Lung (tissue), 12 donors: ENCODE measurements around the gene EPS15. TPM values are rescaled to one million over a fixed set of nuclear protein-coding genes. Genes with fewer than 3 reads are reported as not detected.

Experiments
- ATAC-seq: fragments of 200-7000 bp; cut with Tn5 transposase; one replicate; pipeline ENCODE4 v1.9.1; 2020; ENCODE audit warnings: moderate number of reproducible peaks; ENCODE audit not compliant: insufficient read depth, low FRiP score
- DNase-seq, 3 donors: peaks; one replicate each; pipeline ENCODE4 v3.0.0-alpha.2; 2013 to 2017
- H3K27ac ChIP-seq, 2 donors: one replicate each; pipeline ENCODE4 v1.5.1; 2013; ENCODE audit warnings: mild to moderate bottlenecking in 2 of 2, moderate library complexity in 2 of 2, control low read depth in 1 of 2, inconsistent platforms in 1 of 2, low read depth in 1 of 2, low read length in 1 of 2
- H3K27me3 ChIP-seq, 3 donors: one replicate each; pipeline ENCODE4 v1.5.1; 2013; ENCODE audit warnings: low read length in 2 of 3; ENCODE audit not compliant: control insufficient read depth in 3 of 3, insufficient read depth in 3 of 3
- H3K36me3 ChIP-seq, 4 donors: one replicate each; pipeline ENCODE4 v1.5.1; 2013; ENCODE audit warnings: low read length in 4 of 4, mild to moderate bottlenecking in 1 of 4, moderate library complexity in 1 of 4; ENCODE audit not compliant: control insufficient read depth in 4 of 4, insufficient read depth in 4 of 4
- H3K4me1 ChIP-seq, 5 donors: one replicate each; pipeline ENCODE4 v1.5.1; 2013; ENCODE audit warnings: low read length in 5 of 5, mild to moderate bottlenecking in 2 of 5, moderate library complexity in 1 of 5; ENCODE audit not compliant: control insufficient read depth in 5 of 5, insufficient read depth in 5 of 5
- H3K4me3 ChIP-seq: one replicate; pipeline ENCODE4 v1.5.1; 2013; ENCODE audit warnings: mild to moderate bottlenecking, control low read depth, moderate library complexity
- H3K9ac ChIP-seq, 2 donors: one replicate each; pipeline ENCODE4 v1.5.1; 2013; ENCODE audit warnings: low read length in 2 of 2, control low read depth in 1 of 2; ENCODE audit not compliant: insufficient read depth in 1 of 2
- H3K9me3 ChIP-seq, 4 donors: one replicate each; pipeline ENCODE4 v1.5.1; 2013; ENCODE audit warnings: low read length in 3 of 4, mild to moderate bottlenecking in 1 of 4, moderate library complexity in 1 of 4; ENCODE audit not compliant: control insufficient read depth in 4 of 4, insufficient read depth in 3 of 4
- CTCF ChIP-seq: IDR thresholded peaks from 2 replicates; pipeline ENCODE4 v1.5.1; 2012; ENCODE audit warnings: mild to moderate bottlenecking; ENCODE audit errors: control extremely low read depth, extremely low read depth
- WGBS, 2 donors: extraction: QIAGEN DNeasy Blood & Tissue Kit; methylation state at CpG; one replicate each; pipeline ENCODE4 v1.1.7; 2013; 5-methylcytosine and 5-hydroxymethylcytosine counted together
- polyA plus RNA-seq, 2 donors: library from polyadenylated mRNA; stranded (reverse); fragments of 200-250 nt; gene quantifications; one replicate each; pipeline ENCODE4 v1.2.1, GENCODE V29; 2013
- total RNA-seq, 2 donors: library from RNA; depleted of rRNA in 1 of 2; stranded (reverse); fragments of >200 nt in 1 of 2; gene quantifications; one replicate each; pipeline ENCODE4 v1.2.1, GENCODE V29; 2014 to 2021
- donor health status: control.
- donor health status: control.
- donor health status: Bipolar disorder and iron deficiency.
- donor health status: healthy.
- donor health status: DM: yes; HTN: yes; CAD: no.

EPS15 gene
- total and polyA plus RNA-seq, 4 donors, result 19.2 to 87.2 (median 45.5) TPM

- Histone ChIP-seq H3K27me3 (no peaks in the 10 kb centered on the region), H3K9me3 (no peaks in the 10 kb centered on the region), H3K9ac (peak overlapping the region in 1 of 2 donors; percentile 35), H3K36me3 (peaks cover 0 to 3% (median 3%) of the 10 kb centered on the region in 4 donors), H3K4me1 (peaks cover 0 to 37% (median 6%) of the 10 kb centered on the region in 5 donors), H3K4me3 (no peak overlapping the region), H3K27ac (peak overlapping the region in 1 of 2 donors; percentile 53)
- TF ChIP-seq CTCF, result no peak
- DNase-seq (peak in 2 of 3 donors; percentile 42), ATAC-seq (no peak)
- WGBS, 2 donors, result 75 to 81% methylated on average over 2 of the region's 2 CpGs
These were observed 98.0 kb downstream of the EPS15 start for GRCh38 chr1:51420867-51421627.

- ATAC-seq (no peak), DNase-seq (no peak)
- H3K36me3 ChIP-seq, result peaks cover 0 to 3% (median 3%) of the 10 kb centered on the region in 4 donors
- no peak overlapping the region for H3K4me3 ChIP-seq
- no peak for TF ChIP-seq CTCF
- H3K9me3 ChIP-seq, result no peaks in the 10 kb centered on the region
- 97 to 100% methylated on average over 2 of the region's 2 CpGs for WGBS, 2 donors
- no peak overlapping the region for H3K9ac ChIP-seq
- H3K4me1 ChIP-seq, result peaks cover 0 to 31% (median 4%) of the 10 kb centered on the region in 5 donors
- H3K27ac ChIP-seq, result peak overlapping the region in 1 of 2 donors; percentile 76
- H3K27me3 ChIP-seq, result no peaks in the 10 kb centered on the region
These were observed 100.6 kb downstream of the EPS15 start for GRCh38 chr1:51418384-51418959.

- Histone ChIP-seq H3K9ac (no peak overlapping the region), H3K36me3 (peaks cover 0 to 3% (median 3%) of the 10 kb centered on the region in 4 donors), H3K27me3 (no peaks in the 10 kb centered on the region), H3K9me3 (no peaks in the 10 kb centered on the region), H3K27ac (peak overlapping the region in 1 of 2 donors; percentile 76), H3K4me1 (peaks cover 0 to 23% (median 2%) of the 10 kb centered on the region in 5 donors), H3K4me3 (no peak overlapping the region)
- no peak for TF ChIP-seq CTCF
- 90 to 92% methylated on average over 5 of the region's 5 CpGs for WGBS, 2 donors
- ATAC-seq (no peak), DNase-seq (no peak)
These were observed 101.3 kb downstream of the EPS15 start for GRCh38 chr1:51417496-51418383.
